H9 (cell line): ENCODE data around the gene TICRR. TPM values are rescaled to one million over a fixed set of nuclear protein-coding genes. Genes with fewer than 3 reads are reported as not detected.

Experiments
- DNase-seq: peaks from one replicate; pipeline ENCODE4 v3.0.0-alpha.2; 2017
- H2AFZ ChIP-seq: one replicate; pipeline ENCODE4 v1.6.1; 2013; ENCODE audit warnings: mild to moderate bottlenecking, low read length, control low read depth, moderate library complexity
- H2AK5ac ChIP-seq: 2 replicates; pipeline ENCODE4 v1.6.1; 2013; ENCODE audit warnings: low read length, control low read depth, mixed read lengths; ENCODE audit not compliant: insufficient read length
- H2BK120ac ChIP-seq: one replicate; pipeline ENCODE4 v1.6.1; 2013; ENCODE audit warnings: low read depth, mild to moderate bottlenecking, low read length, control low read depth, inconsistent platforms; ENCODE audit not compliant: poor library complexity, severe bottlenecking
- H2BK12ac ChIP-seq: 2 replicates; pipeline ENCODE4 v1.6.1; 2013; ENCODE audit warnings: low read length, control low read depth, mixed read lengths, low read depth; ENCODE audit not compliant: insufficient read length
- H2BK15ac ChIP-seq: 2 replicates; pipeline ENCODE4 v1.6.1; 2013; ENCODE audit warnings: low read depth, low read length, control low read depth
- H2BK20ac ChIP-seq: one replicate; pipeline ENCODE4 v1.6.1; 2013; ENCODE audit warnings: low read depth, mild to moderate bottlenecking, low read length, control low read depth, inconsistent platforms; ENCODE audit not compliant: poor library complexity, severe bottlenecking
- H2BK5ac ChIP-seq: 2 replicates; pipeline ENCODE4 v1.6.1; 2013; ENCODE audit warnings: low read length, control low read depth, mixed read lengths; ENCODE audit not compliant: insufficient read length
- H3K14ac ChIP-seq: 2 replicates; pipeline ENCODE4 v1.6.1; 2013; ENCODE audit warnings: low read length, control low read depth; ENCODE audit not compliant: insufficient read depth
- H3K18ac ChIP-seq: 2 replicates; pipeline ENCODE4 v1.6.1; 2013; ENCODE audit warnings: low read depth, mild to moderate bottlenecking, mixed read lengths, low read length, control low read depth; ENCODE audit not compliant: insufficient read length
- H3K23ac ChIP-seq: 2 replicates; pipeline ENCODE4 v1.6.1; 2013; ENCODE audit warnings: low read length, control low read depth, mixed read lengths, low read depth; ENCODE audit not compliant: insufficient read length
- H3K23me2 ChIP-seq: 2 replicates; pipeline ENCODE4 v1.6.1; 2013; ENCODE audit warnings: low read depth, mild to moderate bottlenecking, mixed read lengths, low read length, control low read depth; ENCODE audit not compliant: insufficient read length, poor library complexity, severe bottlenecking
- H3K27ac ChIP-seq: 2 replicates; pipeline ENCODE4 v1.5.1; 2013; ENCODE audit warnings: low read length, control low read depth, mixed read lengths, low read depth; ENCODE audit not compliant: insufficient read length
- H3K27me3 ChIP-seq: 2 replicates; pipeline ENCODE4 v1.6.1; 2013; ENCODE audit warnings: low read length, control low read depth, inconsistent platforms; ENCODE audit not compliant: insufficient read depth
- H3K4ac ChIP-seq: 2 replicates; pipeline ENCODE4 v1.6.1; 2013; ENCODE audit warnings: low read depth, mild to moderate bottlenecking, control low read depth, inconsistent platforms, low read length, moderate library complexity
- H3K4me1 ChIP-seq: 2 replicates; pipeline ENCODE4 v1.6.1; 2013; ENCODE audit warnings: low read length, control low read depth, inconsistent platforms; ENCODE audit not compliant: insufficient read depth
- H3K4me2 ChIP-seq: 2 replicates; pipeline ENCODE4 v1.6.1; 2013; ENCODE audit warnings: low read length, control low read depth, mixed read lengths; ENCODE audit not compliant: insufficient read length, insufficient read depth
- H3K56ac ChIP-seq: 2 replicates; pipeline ENCODE4 v1.6.1; 2013; ENCODE audit warnings: low read depth, mild to moderate bottlenecking, mixed read lengths, low read length, control low read depth; ENCODE audit not compliant: insufficient read length
- H3K79me1 ChIP-seq: 2 replicates; pipeline ENCODE4 v1.6.1; 2013; ENCODE audit warnings: low read depth, mild to moderate bottlenecking, moderate library complexity, low read length, control low read depth, inconsistent platforms; ENCODE audit not compliant: insufficient read depth, poor library complexity, severe bottlenecking
- H3K79me2 ChIP-seq: 2 replicates; pipeline ENCODE4 v1.6.1; 2013; ENCODE audit warnings: low read length, control low read depth, inconsistent platforms; ENCODE audit not compliant: insufficient read depth
- H3K9ac ChIP-seq: 2 replicates; pipeline ENCODE4 v1.6.1; 2013; ENCODE audit warnings: low read length, control low read depth, mixed read lengths; ENCODE audit not compliant: insufficient read length; ENCODE audit errors: extremely low read depth
- H3K9me3 ChIP-seq: one replicate; pipeline ENCODE4 v1.6.1; 2013; ENCODE audit warnings: low read depth, low read length, inconsistent platforms; ENCODE audit not compliant: control insufficient read depth
- H3T11ph ChIP-seq: one replicate; pipeline ENCODE4 v1.6.1; 2013; ENCODE audit warnings: mild to moderate bottlenecking, low read length, control low read depth, inconsistent platforms
- H4K20me1 ChIP-seq: one replicate; pipeline ENCODE4 v1.6.1; 2013; ENCODE audit not compliant: control insufficient read depth, insufficient read length, insufficient read depth
- H4K5ac ChIP-seq: 2 replicates; pipeline ENCODE4 v1.6.1; 2013; ENCODE audit warnings: low read depth, mild to moderate bottlenecking, mixed read lengths, low read length, control low read depth; ENCODE audit not compliant: insufficient read length
- H4K8ac ChIP-seq: replicated peaks from 2 replicates; pipeline ENCODE4 v1.6.1; 2013; ENCODE audit warnings: low read length, control low read depth, mixed read lengths, low read depth; ENCODE audit not compliant: insufficient read length
- H4K91ac ChIP-seq: 2 replicates; pipeline ENCODE4 v1.6.1; 2013; ENCODE audit warnings: low read depth, mild to moderate bottlenecking, moderate library complexity, mixed read lengths, low read length, control low read depth; ENCODE audit not compliant: insufficient read length
- H3K27ac Mint-ChIP-seq, 3 experiments: 2 replicates in 2 of 3; 3 replicates in 1 of 3; pipeline ENCODE4 v1.8.0; 2020 to 2021; ENCODE audit warnings: mixed read lengths in 3 of 3, mild to moderate bottlenecking in 1 of 3, moderate library complexity in 1 of 3
- H3K27me3 Mint-ChIP-seq: 2 replicates; pipeline ENCODE4 v1.8.0; 2021; ENCODE audit warnings: low read depth, mild to moderate bottlenecking, moderate library complexity, mixed read lengths
- H3K36me3 Mint-ChIP-seq, 3 experiments: 2 replicates in 2 of 3; 3 replicates in 1 of 3; pipeline ENCODE4 v1.8.0; 2020 to 2021; ENCODE audit warnings: low read depth in 3 of 3, mixed read lengths in 3 of 3; ENCODE audit not compliant: insufficient read depth in 1 of 3
- H3K4me1 Mint-ChIP-seq, 2 experiments: 2 replicates each; pipeline ENCODE4 v1.8.0; 2020; ENCODE audit warnings: mixed read lengths in 2 of 2
- H3K4me3 Mint-ChIP-seq, 2 experiments: 2 replicates in 1 of 2; 3 replicates in 1 of 2; pipeline ENCODE4 v1.8.0; 2020 to 2021; ENCODE audit warnings: mild to moderate bottlenecking in 2 of 2, mixed read lengths in 2 of 2, moderate library complexity in 1 of 2
- H3K9me3 Mint-ChIP-seq, 2 experiments: 2 replicates in 1 of 2; 3 replicates in 1 of 2; pipeline ENCODE4 v1.8.0; 2020; ENCODE audit warnings: mild to moderate bottlenecking in 2 of 2, mixed read lengths in 2 of 2, moderate library complexity in 1 of 2
- CTCF ChIP-seq: fragments of 200-600 bp; sonication (generic); conservative IDR thresholded peaks from 3 replicates; pipeline ENCODE4 v1.8.0; 2021; ENCODE audit warnings: antibody characterized with exemption, mild to moderate bottlenecking
- WGBS: extraction: QIAGEN DNeasy Blood & Tissue Kit; methylation state at CpG from one replicate; pipeline ENCODE4 v1.1.7; 2013; ENCODE audit warnings: missing lambda C conversion rate, low lambda C conversion rate, mixed read lengths; ENCODE audit not compliant: insufficient read length; ENCODE audit errors: extremely low coverage; 5-methylcytosine and 5-hydroxymethylcytosine counted together
- total RNA-seq: library from RNA; stranded (reverse); gene quantifications from 2 replicates; pipeline ENCODE4 v1.2.1, GENCODE V29; 2021

TICRR gene
- total RNA-seq, 1 experiment from 2014 or later, result 26.0 TPM

GRCh38 chr15:89674526-89674925 lies 99.3 kb downstream of the TICRR start:
- H3K4me2 ChIP-seq, result no peak overlapping the region
- no peak overlapping the region for H3T11ph ChIP-seq
- H3K9me3 Mint-ChIP-seq, result no peaks in the 10 kb centered on the region
- peaks cover 19% of the 10 kb centered on the region for H3K27me3 Mint-ChIP-seq
- H2BK20ac ChIP-seq, result no peak overlapping the region
- no peak overlapping the region for H3K56ac ChIP-seq
- no CpG with 5 or more reads among the region's 4 CpGs for WGBS
- H3K23me2 ChIP-seq, result no peaks in the 10 kb centered on the region
- no peaks in the 10 kb centered on the region for H4K20me1 ChIP-seq
- no peak overlapping the region for H3K4me3 Mint-ChIP-seq
- no peaks in the 10 kb centered on the region for H3K9me3 ChIP-seq
- H3K23ac ChIP-seq, result no peak overlapping the region
- peaks cover 4 to 8% of the 10 kb centered on the region in 2 experiments; a peak in 2 of 4 replicates for H3K4me1 Mint-ChIP-seq
- no peak overlapping the region for H3K14ac ChIP-seq
- H3K27ac ChIP-seq, result no peak overlapping the region
- no peak overlapping the region for H2BK120ac ChIP-seq
- H2BK15ac ChIP-seq, result no peak overlapping the region
- no peak overlapping the region for H3K27ac Mint-ChIP-seq
- H2AFZ ChIP-seq, result no peak overlapping the region
- no peak for TF ChIP-seq CTCF
- no peak overlapping the region for H4K91ac ChIP-seq
- DNase-seq, result no peak
- H2AK5ac ChIP-seq, result no peak overlapping the region
- no peaks in the 10 kb centered on the region for H3K79me1 ChIP-seq
- no peaks in the 10 kb centered on the region for H3K27me3 ChIP-seq
- no peak overlapping the region for H3K18ac ChIP-seq
- no peak overlapping the region for H3K9ac ChIP-seq
- no peak overlapping the region for H4K5ac ChIP-seq
- H3K36me3 Mint-ChIP-seq, result no peaks in the 10 kb centered on the region
- no peak overlapping the region for H2BK12ac ChIP-seq
- H3K4me1 ChIP-seq, result no peaks in the 10 kb centered on the region
- no peak overlapping the region for H2BK5ac ChIP-seq
- no peak overlapping the region for H4K8ac ChIP-seq
- H3K4ac ChIP-seq, result no peak overlapping the region
- no peaks in the 10 kb centered on the region for H3K79me2 ChIP-seq
